Right lobe of liver (tissue), 4 donors: ENCODE results near the gene RNF111.

ENCODE experiments used
- CTCF ChIP-seq, 4 donors: fragments of 200-600 bp in 3 of 4; fragments of 450-650 bp in 1 of 4; IDR thresholded peaks; one replicate each; pipeline versions ENCODE4 v1.5.1 to v1.8.0; 2016 to 2022; ENCODE audit warnings: antibody characterized with exemption in 4 of 4, mild to moderate bottlenecking in 2 of 4
- POLR2A ChIP-seq: fragments of 450-650 bp; IDR thresholded peaks from one replicate; pipeline ENCODE4 v1.6.1; 2017; ENCODE audit warnings: antibody characterized with exemption, mild to moderate bottlenecking
- donor health status: DM: no; HTN: no; CAD: no.
- donor health status: DM: no; HTN: no; CAD: no.
- donor health status: DM: no; HTN: yes; CAD: no.

GRCh38 chr15:58966698-58967097 is 20.8 kb upstream of the RNF111 start:
- TF ChIP-seq POLR2A = no peak
- TF ChIP-seq CTCF (IDR thresholded peaks at IDR 0.05) = no peak
